ENCODE data around the gene ARAP2.

ARAP2 gene

DNA sequence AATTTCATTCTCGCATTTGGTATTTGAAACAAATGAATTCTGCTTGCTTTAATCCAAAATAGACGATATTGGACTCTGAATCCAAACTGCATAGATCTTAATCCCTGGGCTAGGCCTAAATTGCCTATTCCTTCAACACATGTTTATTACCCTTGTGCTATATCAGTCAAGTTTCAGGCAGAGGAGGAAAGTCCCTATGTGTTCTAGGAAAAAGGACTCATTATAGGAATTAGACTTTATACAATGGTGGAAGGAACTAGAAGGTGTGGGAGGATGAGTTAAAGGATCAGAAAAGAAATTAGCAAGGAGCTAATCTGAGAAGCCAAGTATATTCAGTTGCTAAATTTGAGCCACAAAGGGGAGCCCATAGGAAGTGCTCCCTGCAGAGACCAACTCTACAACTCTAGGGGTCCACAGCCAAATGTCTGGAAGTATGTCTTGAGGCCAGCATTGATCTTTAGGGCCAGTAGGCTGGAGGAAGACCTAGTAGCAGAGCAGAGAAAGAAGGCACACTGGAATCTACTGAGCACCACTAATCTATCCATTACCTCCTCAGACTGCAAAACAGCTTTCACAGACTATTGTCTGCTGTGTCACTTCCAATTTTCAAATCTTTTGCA, 20.0 kb upstream of the ARAP2 start:
- DNase-seq: no peak

- DNase-seq: no peak
These were observed 16.4 kb upstream of the ARAP2 start for GRCh38 chr4:36260731-36261130.

DNA sequence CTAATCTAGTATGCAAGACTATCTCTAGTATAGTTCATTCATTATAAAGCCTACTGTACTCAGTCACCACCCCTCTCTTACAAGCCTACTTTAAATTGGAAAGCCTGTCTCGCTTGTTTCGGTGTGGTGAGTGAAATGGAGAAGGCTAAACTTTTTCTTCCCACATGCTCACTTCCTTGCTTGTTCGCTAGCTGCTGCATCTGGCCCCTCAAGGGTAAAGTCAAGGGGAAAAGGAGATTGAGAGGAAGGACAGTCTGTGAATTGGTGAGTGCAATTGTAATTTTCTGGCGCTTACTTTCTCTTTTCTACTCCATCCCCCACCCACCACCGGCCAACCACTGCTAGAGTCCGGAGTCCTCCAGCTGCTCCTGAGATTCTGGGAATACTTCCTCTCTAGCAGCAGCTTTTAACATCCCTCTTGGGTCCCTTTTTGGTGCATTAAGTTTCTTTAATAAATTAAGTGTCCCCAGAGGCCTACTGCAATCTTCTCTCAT, 12.1 kb upstream of the ARAP2 start:
- DNase-seq: no peak

DNA sequence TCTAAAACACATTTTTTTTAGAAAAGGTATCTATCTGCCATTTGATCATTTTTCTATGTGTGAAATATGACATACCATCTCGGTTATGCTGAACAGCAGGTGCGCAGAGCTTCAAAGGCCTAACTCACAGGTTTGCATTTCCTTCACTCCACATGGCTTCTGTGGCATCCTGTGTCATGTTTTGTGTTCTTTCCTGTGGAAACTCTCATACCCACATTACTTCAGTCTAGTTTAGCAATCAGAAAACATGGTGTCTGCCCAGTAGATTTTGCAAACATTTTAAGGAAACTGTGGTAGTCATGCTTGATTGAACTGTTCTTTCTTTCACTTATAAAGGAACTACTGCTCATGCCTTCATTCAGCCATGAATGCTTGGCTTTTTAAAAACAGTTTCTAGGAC, 11.3 kb upstream of the ARAP2 start:
- no peak for DNase-seq

- no peak for DNase-seq
These were observed 10.1 kb upstream of the ARAP2 start for GRCh38 chr4:36254371-36254770.

GRCh38 chr4:36251983-36252382, 7.7 kb upstream of the ARAP2 start:
- no peak for DNase-seq

- no peak for DNase-seq
These were observed 5.3 kb upstream of the ARAP2 start for GRCh38 chr4:36249610-36250009.

DNA sequence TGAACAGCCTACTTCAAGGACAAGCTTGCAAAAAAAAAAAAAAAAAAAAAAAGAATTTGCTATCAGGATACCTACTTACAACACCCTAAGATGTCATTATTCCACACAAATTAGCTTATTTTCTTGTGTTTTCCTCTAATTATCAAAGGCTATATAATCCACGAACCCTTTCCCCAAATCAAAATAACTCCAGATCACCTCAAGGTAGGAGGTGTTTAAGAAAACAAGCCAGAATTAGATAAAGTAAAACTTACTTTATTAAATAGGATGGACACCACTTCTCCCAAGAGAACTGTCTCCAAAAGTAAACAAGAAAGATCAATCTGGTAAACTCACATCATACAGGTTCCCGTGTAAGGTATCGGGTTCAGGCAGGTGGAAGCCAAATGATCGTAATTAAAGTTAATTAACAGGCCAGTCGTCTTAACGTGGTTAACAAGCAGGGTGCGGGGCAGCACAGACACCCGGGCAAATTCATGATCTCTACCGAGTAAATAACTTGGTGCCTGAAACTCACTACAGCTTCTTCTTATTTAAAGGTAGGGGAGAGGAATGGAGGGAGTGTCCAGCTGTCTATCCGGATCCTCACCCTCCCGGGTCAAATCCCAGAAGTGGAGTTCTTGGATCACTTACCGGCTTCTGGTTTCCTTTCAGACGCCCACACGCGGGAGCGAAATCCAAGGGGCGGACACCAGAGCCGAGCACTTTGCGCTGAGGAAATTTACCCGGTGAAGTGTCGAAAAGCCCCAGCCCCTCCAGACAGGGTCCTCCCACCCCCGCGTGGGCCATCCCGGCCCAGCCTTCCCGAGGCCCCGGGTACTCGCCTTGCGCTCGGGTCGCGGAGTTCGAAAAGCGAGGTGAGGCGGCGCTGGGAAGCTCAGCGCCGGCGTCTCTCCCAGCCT, 708 bp downstream of the ARAP2 start:
- DNase-seq: no peak

- no peak for DNase-seq
These were observed 1.5 kb downstream of the ARAP2 start for GRCh38 chr4:36242629-36243354.

GRCh38 chr4:36241771-36242170, 2.5 kb downstream of the ARAP2 start:
- no peak for DNase-seq

GRCh38 chr4:36237366-36238313, 6.7 kb downstream of the ARAP2 start:
- DNase-seq: no peak

DNA sequence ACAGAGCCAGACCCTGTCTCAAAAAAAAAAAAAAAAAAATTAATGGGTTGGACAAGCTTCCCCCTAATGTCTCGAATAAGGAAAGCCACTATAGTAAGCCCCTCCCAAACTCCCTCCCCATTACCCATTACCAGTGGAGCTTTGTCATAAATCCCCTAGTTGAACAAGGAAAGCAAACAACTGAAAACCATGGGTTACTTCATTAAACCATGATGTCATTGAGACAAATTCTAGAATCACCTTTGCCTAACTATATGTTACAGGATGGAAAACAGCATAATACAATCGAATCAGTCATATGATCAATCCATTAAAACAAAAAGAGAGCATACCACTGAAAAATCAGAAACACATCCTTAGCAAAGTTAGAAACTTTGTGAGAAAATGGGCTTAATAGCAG, 8.2 kb downstream of the ARAP2 start:
- no peak for DNase-seq

GRCh38 chr4:36235306-36235705, 9.0 kb downstream of the ARAP2 start:
- DNase-seq: no peak

- no peak for DNase-seq
These were observed 10.6 kb downstream of the ARAP2 start for GRCh38 chr4:36233567-36234266.

DNA sequence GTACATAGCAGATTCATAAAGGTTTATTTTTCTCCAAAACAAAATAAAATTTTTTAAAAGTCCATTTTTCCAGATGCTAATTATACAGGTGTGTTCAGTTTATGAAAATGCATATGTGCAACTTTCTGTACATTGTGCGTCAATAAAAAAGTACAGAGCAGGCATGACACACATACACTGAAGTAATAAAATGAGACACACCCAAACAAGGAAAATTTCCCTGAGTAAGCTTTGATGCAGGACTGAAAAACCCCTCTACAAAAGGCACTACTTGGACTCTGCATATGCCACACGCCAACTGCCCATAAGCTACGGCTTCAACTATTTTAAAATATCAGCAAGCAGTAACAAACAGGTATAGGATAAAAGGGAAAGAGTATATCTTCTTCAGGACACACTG, 13.8 kb downstream of the ARAP2 start:
- no peak for DNase-seq

- no peak for DNase-seq
These were observed 16.4 kb downstream of the ARAP2 start for GRCh38 chr4:36227913-36228312.

GRCh38 chr4:36226430-36227227, 17.7 kb downstream of the ARAP2 start:
- DNase-seq: no peak

GRCh38 chr4:36224972-36225903, 19.1 kb downstream of the ARAP2 start:
- DNase-seq: no peak

DNA sequence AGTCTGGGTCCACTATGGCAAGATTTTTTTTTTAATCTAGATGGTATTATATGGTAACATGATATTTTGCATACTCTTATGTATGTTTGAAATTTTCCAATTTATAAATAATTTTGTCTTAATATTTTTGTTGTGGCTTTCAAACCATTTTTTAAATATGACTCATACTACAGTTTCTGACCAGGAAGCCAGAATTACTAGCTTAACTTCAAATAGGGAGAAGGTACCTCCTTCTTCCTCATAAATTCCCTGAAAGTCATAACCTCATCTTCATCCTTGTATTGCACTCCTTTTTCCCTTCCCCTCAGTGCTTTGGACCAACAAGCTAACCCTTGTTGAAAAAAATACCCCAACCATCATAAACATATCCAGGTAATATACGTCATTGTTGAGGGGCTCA, 21.6 kb downstream of the ARAP2 start:
- no peak for DNase-seq

DNA sequence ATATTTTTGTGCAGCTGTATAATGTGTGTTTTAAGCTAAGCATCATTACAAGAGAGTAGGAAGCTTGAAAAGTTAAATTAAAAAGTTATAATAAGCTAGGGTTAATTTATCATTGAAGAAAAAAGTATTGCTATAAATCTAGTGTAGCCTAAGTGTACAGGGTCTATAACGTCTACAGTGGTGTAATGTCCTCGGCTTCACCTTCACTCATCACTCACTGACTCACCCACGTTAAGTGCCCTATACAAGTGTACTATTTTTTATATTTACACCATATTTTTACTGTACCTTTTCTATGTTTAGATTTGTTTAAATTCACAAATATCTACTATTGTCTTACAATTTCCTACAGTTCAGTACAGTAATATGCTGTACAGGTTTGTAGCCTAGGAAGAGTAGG, 23.5 kb downstream of the ARAP2 start:
- no peak for DNase-seq

Data from NCI-H1092 treated with DMSO at 0.1 percent for 48 hours (cell line).